Activated CD8-positive, alpha-beta memory T cell treated with anti-CD3 and anti-CD28 coated beads, Interleukin-2, amount 50 U/mL, for 1 hour (primary cell): ENCODE measurements around the gene EVL.
"Not testable (repeated sequence)": the region's sequence is repeated elsewhere in the genome, so short reads cannot be mapped to it uniquely, and the experiment has no call there.

Source experiments
- DNase-seq: peaks from one replicate; pipeline ENCODE4 v3.0.0-alpha.2; 2020; ENCODE audit errors: extremely low read depth

EVL gene

DNA sequence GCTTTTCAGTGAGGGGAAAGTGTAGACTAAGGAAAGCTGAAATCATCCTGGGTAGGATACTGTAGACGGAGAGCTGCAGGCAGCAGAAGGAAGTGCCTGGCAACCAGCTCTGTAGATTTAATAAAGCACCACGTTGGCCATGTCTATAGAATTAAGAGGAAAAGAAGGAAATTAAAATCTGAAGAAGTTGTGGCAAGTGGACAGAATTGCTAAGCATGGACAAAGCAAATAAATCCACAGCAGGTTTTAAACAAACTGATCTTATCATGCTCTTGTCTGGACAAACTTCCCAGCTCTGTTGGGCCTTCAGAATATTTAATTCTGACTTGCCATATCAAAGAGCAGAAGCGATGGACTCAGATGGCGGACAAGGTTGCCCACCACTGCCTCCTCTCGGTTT lies 27.2 kb upstream of the EVL start:
- no peak for DNase-seq

DNA sequence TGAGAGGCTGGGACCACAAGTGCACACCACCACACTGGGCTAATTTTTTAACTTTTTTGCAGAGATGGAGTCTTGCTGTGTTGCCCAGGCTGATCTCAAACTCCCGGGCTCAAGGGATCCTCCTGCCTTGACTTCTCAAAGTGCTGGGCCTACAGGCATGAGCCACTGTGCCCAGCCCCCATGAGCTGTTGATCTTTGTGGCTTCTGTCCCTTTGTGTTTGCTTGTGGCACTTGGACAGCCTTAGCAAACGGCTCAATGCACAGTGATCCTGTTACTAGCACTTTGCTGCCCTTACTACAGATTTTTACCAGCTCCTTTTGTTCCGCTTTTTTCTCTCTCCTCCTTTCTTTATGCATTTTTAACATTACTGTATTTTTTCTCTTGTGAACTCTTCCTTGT lies 25.3 kb upstream of the EVL start:
- DNase-seq = no peak

GRCh38 chr14:100041271-100041670 lies 24.0 kb upstream of the EVL start:
- DNase-seq = no peak

DNA sequence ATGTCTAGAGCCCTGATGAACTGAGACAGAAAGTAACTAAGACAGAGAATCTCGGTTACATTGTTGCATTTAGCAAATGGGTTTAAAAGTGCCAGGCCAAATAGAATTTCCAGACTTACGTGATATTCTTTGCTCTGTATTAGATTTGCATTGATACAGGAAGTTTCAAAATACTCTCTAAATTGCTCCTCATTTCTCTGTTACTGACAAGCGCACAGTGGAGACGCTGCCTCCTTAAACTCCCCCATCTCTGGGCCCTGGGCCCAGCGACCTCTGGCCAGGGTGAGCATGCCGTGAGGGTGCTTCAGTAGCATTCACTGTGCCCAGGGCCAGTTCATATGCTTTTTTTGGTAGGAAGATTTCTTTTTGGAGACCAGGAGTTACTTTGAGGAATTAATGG lies 22.9 kb upstream of the EVL start:
- DNase-seq = no peak

GRCh38 chr14:100045642-100046344 lies 19.4 kb upstream of the EVL start:
- DNase-seq = no peak

GRCh38 chr14:100047600-100047999 lies 17.6 kb upstream of the EVL start:
- no peak for DNase-seq

DNA sequence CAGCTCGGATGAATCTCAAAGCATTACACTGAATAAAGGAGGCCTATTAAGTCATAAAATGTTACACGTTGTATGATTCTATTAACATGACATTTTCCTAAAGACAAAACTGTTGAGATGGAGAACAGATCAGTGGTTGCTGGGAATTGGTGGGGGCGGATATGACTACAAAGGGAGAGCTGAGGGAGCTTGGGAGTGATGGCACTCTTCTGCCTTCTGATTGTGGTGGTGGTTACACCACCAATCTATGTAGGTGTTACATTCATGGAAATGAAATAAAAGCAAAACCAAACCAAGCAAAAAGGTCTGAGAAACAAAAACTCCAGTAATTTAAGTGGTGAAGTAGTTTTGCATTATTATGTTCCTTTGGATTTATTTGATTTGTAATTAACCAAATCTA lies 16.4 kb upstream of the EVL start:
- no peak for DNase-seq

- no peak for DNase-seq
Observed at GRCh38 chr14:100049220-100049619, 16.0 kb upstream of the EVL start.

DNA sequence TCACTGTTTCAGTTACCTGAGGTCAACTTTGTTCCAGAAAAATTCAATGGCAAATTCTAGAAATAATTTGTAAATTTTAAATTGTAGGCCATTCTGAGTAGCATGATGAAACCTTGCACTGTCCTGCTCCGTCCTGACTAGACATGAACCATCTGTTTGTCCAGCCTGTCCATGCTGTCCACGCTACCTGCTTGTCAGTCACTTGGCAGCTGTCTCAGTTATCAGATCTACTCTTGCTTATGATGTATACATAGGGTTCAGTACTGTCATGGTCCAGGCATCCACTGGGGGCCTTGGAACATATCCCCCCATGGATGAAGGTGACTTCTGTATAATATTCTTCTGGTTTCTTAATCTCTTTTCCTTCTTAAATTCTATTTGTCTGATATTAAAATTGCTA lies 14.1 kb upstream of the EVL start:
- no peak for DNase-seq

- no peak for DNase-seq
Observed at GRCh38 chr14:100051543-100051942, 13.7 kb upstream of the EVL start.

DNA sequence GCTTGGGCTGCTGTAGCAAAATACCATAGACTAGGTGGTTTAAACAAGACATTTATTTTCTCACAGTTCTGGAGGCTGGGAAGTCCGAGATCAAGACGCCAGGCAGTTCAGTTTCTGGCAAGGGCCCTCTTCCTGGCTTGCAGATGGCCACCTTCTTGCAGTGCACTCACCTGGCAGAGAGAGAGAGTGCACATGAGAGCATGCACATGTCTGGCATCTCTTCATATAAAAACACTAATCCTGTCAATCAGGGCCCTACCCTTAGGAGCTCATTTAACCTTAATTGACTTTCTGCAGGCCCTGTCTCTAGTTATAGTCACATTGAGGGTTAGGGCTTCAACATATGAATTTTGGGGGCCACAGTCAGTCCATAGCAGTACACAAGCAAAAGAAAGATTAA lies 12.4 kb upstream of the EVL start:
- DNase-seq = no peak

GRCh38 chr14:100054316-100055075 lies 10.7 kb upstream of the EVL start:
- DNase-seq = no peak

- no peak for DNase-seq
Observed at GRCh38 chr14:100056431-100056830, 8.8 kb upstream of the EVL start.

GRCh38 chr14:100056964-100057795 lies 8.0 kb upstream of the EVL start:
- no peak for DNase-seq

GRCh38 chr14:100058777-100059437 lies 6.3 kb upstream of the EVL start:
- DNase-seq = no peak

- no peak for DNase-seq
Observed at GRCh38 chr14:100059438-100059781, 5.8 kb upstream of the EVL start.

DNA sequence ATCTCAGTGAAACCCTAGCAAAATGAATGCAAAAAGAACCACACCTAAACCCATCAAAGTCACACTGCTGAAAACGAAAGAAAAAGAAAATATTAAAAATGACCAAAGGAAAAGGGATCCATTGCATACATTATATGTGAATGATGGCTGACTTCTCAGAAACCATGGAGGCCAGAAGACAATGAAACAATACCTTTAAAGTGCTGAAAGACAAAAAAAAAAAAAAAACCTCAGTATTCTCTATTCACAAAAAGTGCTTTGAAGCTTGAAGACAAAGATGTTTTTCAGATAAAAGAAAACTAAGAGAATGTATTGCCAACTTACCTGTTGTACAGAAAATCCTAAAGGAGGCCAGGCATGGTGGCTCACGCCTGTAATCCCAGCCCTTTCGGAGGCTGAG lies 4.5 kb upstream of the EVL start:
- no peak for DNase-seq

GRCh38 chr14:100062590-100062989 lies 2.6 kb upstream of the EVL start:
- no peak for DNase-seq

DNA sequence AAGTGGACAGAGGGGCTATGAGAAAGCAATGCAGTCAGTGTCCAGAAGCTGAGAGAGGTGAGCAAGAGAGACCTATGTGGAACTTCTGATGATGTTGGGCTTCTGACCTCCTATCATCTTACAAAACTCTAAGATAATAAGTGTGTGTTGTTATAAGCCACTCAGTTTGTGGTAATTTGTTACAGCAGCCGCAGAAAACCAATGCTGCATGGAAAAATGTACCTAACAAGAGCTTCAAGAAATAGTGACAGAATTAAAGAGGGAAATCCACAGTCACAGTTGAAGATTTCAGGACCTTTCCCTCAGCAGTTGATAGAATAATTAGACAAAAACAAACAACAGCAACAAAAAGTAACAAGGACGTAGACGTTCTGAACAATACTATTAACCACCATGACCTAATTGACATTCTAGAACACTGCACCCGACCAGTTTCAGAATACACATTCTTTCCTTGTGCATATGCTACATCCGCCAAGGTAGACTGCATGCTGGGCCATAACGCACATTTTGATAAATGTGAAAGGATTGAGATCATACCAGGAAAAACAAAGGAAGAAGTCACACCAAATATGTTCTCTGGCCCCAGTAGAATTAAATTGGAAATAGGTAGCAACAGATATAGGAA lies 1.8 kb upstream of the EVL start:
- no peak for DNase-seq

GRCh38 chr14:100064335-100065092 lies 708 bp upstream of the EVL start:
- DNase-seq = not testable (repeated sequence)

DNA sequence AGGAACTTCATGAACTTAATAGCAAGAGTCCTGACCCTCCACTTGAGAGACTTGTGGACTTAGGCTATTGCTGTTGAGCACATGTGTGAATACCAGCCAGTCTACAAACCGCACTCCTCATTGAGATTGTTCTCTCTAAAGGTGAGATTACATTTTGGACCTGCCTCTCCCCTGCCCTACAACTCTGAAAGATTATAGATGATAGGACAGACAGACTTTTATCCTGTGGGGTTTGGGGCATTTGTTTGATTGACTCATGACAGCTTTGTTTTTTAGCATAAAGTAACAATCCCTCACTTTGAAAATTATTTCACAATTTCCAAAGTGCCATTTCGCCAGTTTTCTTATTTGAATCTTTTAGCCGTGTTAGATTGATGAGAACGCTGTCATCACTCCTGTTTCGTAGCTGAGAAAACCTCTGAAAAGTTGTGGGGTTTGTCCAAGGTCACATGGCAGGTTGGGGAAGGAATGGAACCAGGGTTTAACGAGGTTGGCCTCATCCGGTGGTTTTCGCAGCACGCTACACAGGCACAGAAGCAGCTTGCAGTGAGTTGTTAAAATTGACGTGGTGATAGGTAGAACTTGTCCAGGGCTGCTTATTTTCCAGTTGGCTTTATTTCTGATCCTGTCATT lies 836 bp downstream of the EVL start:
- no peak for DNase-seq
